Mesenchymal stem cell (in vitro differentiated cells and primary cell): ENCODE measurements around the gene NUB1.
A peak's percentile ranks its signal among the peaks of the same experiment; 100 is the strongest.

Experiments used
- DNase-seq: peaks from one replicate; pipeline ENCODE4 v3.0.0-alpha.2; 2013
- H2AFZ ChIP-seq: one replicate; pipeline ENCODE4 v1.6.1; 2013; ENCODE audit warnings: low read depth, mild to moderate bottlenecking, control low read depth, inconsistent platforms, low read length, moderate library complexity
- H2AK5ac ChIP-seq: 2 replicates; pipeline ENCODE4 v1.6.1; 2013; ENCODE audit warnings: low read length, moderate library complexity, mild to moderate bottlenecking, inconsistent platforms; ENCODE audit not compliant: severe bottlenecking
- H2BK120ac ChIP-seq: one replicate; pipeline ENCODE4 v1.6.1; 2013; ENCODE audit warnings: low read depth, mild to moderate bottlenecking, inconsistent platforms, low read length, moderate library complexity
- H2BK12ac ChIP-seq, 2 experiments: one replicate each; pipeline ENCODE4 v1.6.1; 2013; ENCODE audit warnings: inconsistent platforms in 2 of 2, low read length in 2 of 2, mild to moderate bottlenecking in 2 of 2, moderate library complexity in 2 of 2, control low read depth in 1 of 2
- H2BK15ac ChIP-seq: one replicate; pipeline ENCODE4 v1.6.1; 2013; ENCODE audit warnings: mild to moderate bottlenecking, low read depth, inconsistent platforms; ENCODE audit not compliant: poor library complexity, severe bottlenecking
- H2BK5ac ChIP-seq: 2 replicates; pipeline ENCODE4 v1.6.1; 2013; ENCODE audit warnings: low read depth, mild to moderate bottlenecking, low read length, control low read depth, inconsistent platforms; ENCODE audit not compliant: poor library complexity, severe bottlenecking
- H3K14ac ChIP-seq, 2 experiments: one replicate each; pipeline ENCODE4 v1.6.1; 2013; ENCODE audit warnings: inconsistent platforms in 2 of 2, low read length in 2 of 2, control low read depth in 1 of 2, mild to moderate bottlenecking in 1 of 2, moderate library complexity in 1 of 2
- H3K18ac ChIP-seq, 2 experiments: one replicate each; pipeline ENCODE4 v1.6.1; 2013; ENCODE audit warnings: inconsistent platforms in 2 of 2, low read length in 2 of 2, control low read depth in 1 of 2, low read depth in 1 of 2, mild to moderate bottlenecking in 1 of 2
- H3K23ac ChIP-seq, 2 experiments: one replicate each; pipeline ENCODE4 v1.6.1; 2013; ENCODE audit warnings: inconsistent platforms in 2 of 2, low read length in 2 of 2, mild to moderate bottlenecking in 2 of 2, moderate library complexity in 2 of 2, control low read depth in 1 of 2
- H3K27ac ChIP-seq: 2 replicates; pipeline ENCODE4 v1.5.1; 2013; ENCODE audit warnings: mild to moderate bottlenecking, moderate library complexity, low read length, control low read depth, inconsistent platforms; ENCODE audit not compliant: poor library complexity, severe bottlenecking
- H3K27me3 ChIP-seq, 2 experiments: 2 replicates each; pipeline versions ENCODE4 v1.6.1 to v1.7.0; 2013; ENCODE audit warnings: low read length in 2 of 2, mild to moderate bottlenecking in 2 of 2, moderate library complexity in 2 of 2, control low read depth in 1 of 2, inconsistent platforms in 1 of 2; ENCODE audit not compliant: control insufficient read depth in 1 of 2, insufficient read depth in 1 of 2
- H3K36me3 ChIP-seq, 2 experiments: 2 replicates each; pipeline versions ENCODE4 v1.6.1 to v1.7.0; 2013; ENCODE audit warnings: low read length in 2 of 2, control low read depth in 1 of 2, inconsistent platforms in 1 of 2, low read depth in 1 of 2, mild to moderate bottlenecking in 1 of 2; ENCODE audit not compliant: insufficient read depth in 2 of 2, control insufficient read depth in 1 of 2
- H3K4ac ChIP-seq, 2 experiments: one replicate each; pipeline ENCODE4 v1.6.1; 2013; ENCODE audit warnings: inconsistent platforms in 2 of 2, low read length in 2 of 2, mild to moderate bottlenecking in 2 of 2, moderate library complexity in 2 of 2, control low read depth in 1 of 2, low read depth in 1 of 2
- H3K4me1 ChIP-seq: 2 replicates; pipeline ENCODE4 v1.6.1; 2013; ENCODE audit warnings: low read depth, low read length, control low read depth; ENCODE audit not compliant: control insufficient read depth, insufficient read depth
- H3K4me2 ChIP-seq: 2 replicates; pipeline ENCODE4 v1.6.1; 2013; ENCODE audit warnings: low read length, mild to moderate bottlenecking, inconsistent platforms; ENCODE audit not compliant: poor library complexity, severe bottlenecking
- H3K4me3 ChIP-seq, 2 experiments: 2 replicates each; pipeline versions ENCODE4 v1.5.1 to v1.7.0; 2013; ENCODE audit warnings: low read length in 2 of 2, mild to moderate bottlenecking in 2 of 2, control low read depth in 1 of 2, low read depth in 1 of 2; ENCODE audit not compliant: insufficient read depth in 1 of 2
- H3K79me1 ChIP-seq: replicated peaks from 2 replicates; pipeline ENCODE4 v1.6.1; 2013; ENCODE audit warnings: mild to moderate bottlenecking, control low read depth, low read length, inconsistent platforms; ENCODE audit not compliant: poor library complexity, severe bottlenecking
- H3K9ac ChIP-seq: 2 replicates; pipeline ENCODE4 v1.7.0; 2013; ENCODE audit warnings: mild to moderate bottlenecking, low read length, moderate library complexity
- H3K9me3 ChIP-seq: 2 replicates; pipeline ENCODE4 v1.7.0; 2013; ENCODE audit warnings: mild to moderate bottlenecking, low read length; ENCODE audit not compliant: control insufficient read depth
- H4K8ac ChIP-seq: one replicate; pipeline ENCODE4 v1.6.1; 2013; ENCODE audit warnings: inconsistent platforms, mild to moderate bottlenecking, low read length, moderate library complexity
- H4K91ac ChIP-seq: one replicate; pipeline ENCODE4 v1.6.1; 2013; ENCODE audit warnings: mild to moderate bottlenecking, low read length, inconsistent platforms
- WGBS: methylation state at CpG from one replicate; pipeline ENCODE4 v1.1.7; 2013; ENCODE audit warnings: mixed read lengths; 5-methylcytosine and 5-hydroxymethylcytosine counted together

Gene NUB1

DNA sequence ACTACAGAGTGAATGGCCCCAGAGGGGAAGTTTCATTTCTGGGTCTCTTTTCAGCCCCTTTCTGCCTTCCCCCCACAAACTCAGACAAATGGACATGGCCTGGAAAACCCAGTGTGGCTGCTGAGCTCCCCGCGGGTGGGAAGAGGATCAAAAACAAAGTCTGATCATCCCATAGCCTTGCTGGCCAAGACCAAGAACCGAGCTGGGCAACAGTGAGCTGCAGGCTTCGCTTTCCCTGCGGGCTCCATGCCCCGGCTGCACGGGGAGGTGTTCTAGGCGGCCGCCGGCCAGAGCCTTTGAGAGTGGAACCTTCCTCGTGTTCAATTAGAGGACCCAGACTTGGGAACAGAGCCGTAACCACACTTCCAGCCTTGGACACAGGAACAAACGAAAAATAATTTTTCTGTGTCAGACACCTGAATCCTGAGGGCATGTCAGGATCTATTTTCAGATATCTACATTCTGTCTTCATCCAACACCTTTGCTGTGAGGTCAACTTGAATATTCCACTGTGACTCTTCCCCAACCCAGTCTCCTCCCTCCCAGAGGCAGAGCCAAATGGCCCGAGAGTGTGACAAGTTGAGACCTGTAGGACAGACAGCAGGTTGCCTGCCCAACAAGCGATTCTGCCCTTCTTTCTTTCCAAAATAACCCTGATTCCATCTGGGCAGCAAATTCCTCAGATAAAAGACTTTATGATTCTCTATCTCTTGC lies 42.2 kb downstream of the NUB1 start:
- H3K4ac ChIP-seq = no peak overlapping the region
- H2BK5ac ChIP-seq = no peak overlapping the region
- H3K23ac ChIP-seq = no peak overlapping the region
- H3K4me2 ChIP-seq = no peak overlapping the region
- H2BK120ac ChIP-seq = no peak overlapping the region
- no peak overlapping the region for H3K27ac ChIP-seq
- H3K27me3 ChIP-seq = peaks cover 63 to 67% of the 10 kb centered on the region in 2 experiments
- no peak overlapping the region for H3K9ac ChIP-seq
- H2AFZ ChIP-seq = no peak overlapping the region
- no peak overlapping the region for H3K4me3 ChIP-seq
- no peak overlapping the region for H4K8ac ChIP-seq
- no peak for DNase-seq
- peaks cover 5% of the 10 kb centered on the region for H3K9me3 ChIP-seq
- no peak overlapping the region for H4K91ac ChIP-seq
- H3K79me1 ChIP-seq = no peaks in the 10 kb centered on the region
- peaks cover 0 to 18% of the 10 kb centered on the region in 2 experiments for H3K36me3 ChIP-seq
- H3K14ac ChIP-seq = no peak overlapping the region
- WGBS = 85% methylated on average over 15 of the region's 15 CpGs
- no peak overlapping the region for H2AK5ac ChIP-seq
- H2BK15ac ChIP-seq = no peak overlapping the region
- no peak overlapping the region for H2BK12ac ChIP-seq
- H3K18ac ChIP-seq = no peak overlapping the region
- peaks cover 9% of the 10 kb centered on the region for H3K4me1 ChIP-seq

DNA sequence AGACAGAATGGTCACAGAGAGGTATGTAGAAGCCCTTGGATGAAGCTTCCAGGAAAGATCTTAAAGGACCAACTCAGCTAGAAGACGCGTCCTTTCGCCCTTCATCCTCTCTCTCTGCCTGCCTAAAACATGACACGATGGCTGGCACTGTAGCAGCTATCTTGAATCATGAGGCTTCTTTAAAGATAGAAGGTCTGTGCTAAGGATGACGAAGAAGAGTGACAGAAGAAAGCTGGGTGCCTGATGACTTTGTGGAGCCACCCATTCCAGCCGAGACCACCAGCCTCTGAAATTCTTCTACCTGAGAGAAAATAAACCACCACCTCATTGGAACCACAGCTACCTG lies 42.7 kb downstream of the NUB1 start:
- Histone ChIP-seq H2AK5ac (no peak overlapping the region), H3K27me3 (peaks cover 63 to 67% of the 10 kb centered on the region in 2 experiments), H2BK15ac (no peak overlapping the region), H3K4me1 (peaks cover 9% of the 10 kb centered on the region), H3K79me1 (no peaks in the 10 kb centered on the region), H4K91ac (no peak overlapping the region), H3K4me2 (no peak overlapping the region), H2BK120ac (no peak overlapping the region), H3K36me3 (peaks cover 0 to 13% of the 10 kb centered on the region in 2 experiments), H4K8ac (no peak overlapping the region), H3K9me3 (peaks cover 5% of the 10 kb centered on the region), H3K14ac (no peak overlapping the region), H3K4ac (no peak overlapping the region), H3K4me3 (no peak overlapping the region), H2BK12ac (no peak overlapping the region), H3K23ac (no peak overlapping the region), H3K18ac (no peak overlapping the region), H3K9ac (no peak overlapping the region), H3K27ac (no peak overlapping the region), H2BK5ac (no peak overlapping the region), H2AFZ (no peak overlapping the region)
- DNase-seq = no peak
- WGBS = 82% methylated on average over 3 of the region's 6 CpGs

DNA sequence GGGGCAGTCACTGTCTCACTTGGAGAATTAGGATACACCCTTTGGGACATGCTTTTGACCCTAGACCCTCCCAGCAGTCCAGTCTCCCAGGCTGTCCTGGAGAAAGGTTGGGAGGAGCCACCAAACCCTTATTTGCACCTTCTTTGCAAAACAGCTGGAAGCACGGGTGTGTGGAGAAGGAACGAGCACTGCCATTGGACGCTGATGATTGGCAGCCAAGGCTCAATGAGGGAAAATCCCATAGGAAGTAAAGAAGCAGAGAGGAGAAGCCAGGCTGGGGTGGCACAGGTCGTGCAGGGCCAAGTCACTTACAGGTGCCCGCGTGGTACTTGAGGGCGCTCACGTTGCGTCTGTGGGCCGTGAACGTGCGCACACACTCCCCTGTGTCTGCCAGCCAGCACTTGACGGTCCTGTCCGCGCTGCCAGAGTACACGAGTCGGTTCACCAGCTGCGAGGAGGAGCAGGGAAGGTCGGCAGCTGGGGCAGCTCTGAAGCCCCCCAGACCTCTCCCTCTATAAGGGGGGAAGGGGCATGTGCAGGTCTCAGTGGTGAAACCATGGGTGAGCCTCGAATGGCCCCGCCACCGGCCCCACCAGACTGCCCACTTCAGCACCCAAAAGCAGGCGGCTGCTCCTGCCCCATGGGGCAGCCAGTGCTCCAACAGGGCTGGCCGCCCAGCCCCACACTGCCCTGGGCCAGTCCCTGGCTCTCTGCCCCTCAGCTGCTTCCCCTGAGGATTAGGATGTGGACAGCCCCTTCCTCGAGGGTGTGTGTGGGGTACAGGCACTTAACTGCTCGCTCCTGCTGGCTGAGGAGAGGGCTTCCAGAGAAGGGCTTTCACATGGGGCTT lies 43.4 kb downstream of the NUB1 start:
- Histone ChIP-seq H3K4ac (no peak overlapping the region), H2AFZ (no peak overlapping the region), H2BK12ac (no peak overlapping the region), H3K9me3 (peaks cover 5% of the 10 kb centered on the region), H3K4me3 (peak overlapping the region in 1 of 2 experiments; percentile 21), H2BK120ac (no peak overlapping the region), H3K18ac (no peak overlapping the region), H3K79me1 (no peaks in the 10 kb centered on the region), H3K4me2 (no peak overlapping the region), H4K91ac (no peak overlapping the region), H2BK5ac (no peak overlapping the region), H3K27me3 (peaks cover 68 to 70% of the 10 kb centered on the region in 2 experiments), H3K23ac (no peak overlapping the region), H2AK5ac (no peak overlapping the region), H3K14ac (no peak overlapping the region), H2BK15ac (no peak overlapping the region), H3K4me1 (peaks cover 9% of the 10 kb centered on the region), H3K36me3 (peaks cover 0 to 8% of the 10 kb centered on the region in 2 experiments), H3K9ac (no peak overlapping the region), H4K8ac (no peak overlapping the region), H3K27ac (no peak overlapping the region)
- WGBS = 81% methylated on average over 19 of the region's 26 CpGs
- no peak for DNase-seq

DNA sequence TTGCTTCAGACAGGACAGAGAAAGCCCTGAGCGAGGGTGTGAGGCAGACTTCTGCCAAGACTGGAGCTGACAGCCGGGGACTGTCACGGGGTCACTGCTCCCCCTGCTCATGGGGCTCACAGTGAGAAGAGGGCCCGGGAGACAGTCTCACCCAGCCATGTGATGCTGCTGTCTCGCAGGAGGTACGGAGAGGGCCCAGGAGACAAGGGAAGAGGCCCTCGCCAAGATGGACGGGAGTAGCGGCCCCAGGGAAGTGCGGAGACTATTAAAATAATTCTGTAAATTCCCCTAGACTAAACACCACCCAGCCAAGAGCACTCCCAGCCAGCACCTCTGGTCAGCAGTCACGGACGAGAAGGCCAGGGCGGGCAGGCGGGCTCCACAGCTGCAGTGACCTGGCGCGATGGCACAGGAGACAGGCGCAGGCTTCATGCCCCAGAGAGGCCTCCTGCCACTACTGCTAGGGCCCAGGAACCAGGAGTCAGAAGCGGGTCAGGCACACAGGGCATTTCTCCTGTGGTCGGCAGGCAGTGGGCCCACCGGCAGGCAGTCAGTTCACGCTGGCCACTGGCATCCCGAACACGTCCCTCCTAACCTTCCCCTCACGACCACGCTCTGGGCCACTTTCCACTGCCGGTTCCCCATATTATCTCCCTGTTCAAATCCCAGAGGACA lies 44.2 kb downstream of the NUB1 start:
- no peak for DNase-seq
- H4K91ac ChIP-seq = no peak overlapping the region
- 90% methylated on average over 26 of the region's 26 CpGs for whole genome bisulfite sequencing
- no peak overlapping the region for H3K4ac ChIP-seq
- H2AFZ ChIP-seq = no peak overlapping the region
- peaks cover 74 to 76% of the 10 kb centered on the region in 2 experiments for H3K27me3 ChIP-seq
- no peak overlapping the region for H3K14ac ChIP-seq
- peaks cover 9% of the 10 kb centered on the region for H3K4me1 ChIP-seq
- no peak overlapping the region for H2BK12ac ChIP-seq
- no peak overlapping the region for H3K18ac ChIP-seq
- no peaks in the 10 kb centered on the region for H3K79me1 ChIP-seq
- H2AK5ac ChIP-seq = no peak overlapping the region
- no peak overlapping the region for H2BK120ac ChIP-seq
- peaks cover 5% of the 10 kb centered on the region for H3K9me3 ChIP-seq
- no peak overlapping the region for H4K8ac ChIP-seq
- no peak overlapping the region for H2BK15ac ChIP-seq
- no peak overlapping the region for H3K4me2 ChIP-seq
- H3K9ac ChIP-seq = no peak overlapping the region
- no peak overlapping the region for H3K4me3 ChIP-seq
- H3K23ac ChIP-seq = no peak overlapping the region
- H2BK5ac ChIP-seq = no peak overlapping the region
- H3K27ac ChIP-seq = no peak overlapping the region
- peaks cover 0 to under 1% of the 10 kb centered on the region in 2 experiments for H3K36me3 ChIP-seq
